ENCODE data around the gene TADA3. TPM values are rescaled to one million over a fixed set of nuclear protein-coding genes. Genes with fewer than 3 reads are reported as not detected.

The TADA3 gene
- total RNA-seq, 1 donor from 2014 or later = 58.9 TPM

DNA sequence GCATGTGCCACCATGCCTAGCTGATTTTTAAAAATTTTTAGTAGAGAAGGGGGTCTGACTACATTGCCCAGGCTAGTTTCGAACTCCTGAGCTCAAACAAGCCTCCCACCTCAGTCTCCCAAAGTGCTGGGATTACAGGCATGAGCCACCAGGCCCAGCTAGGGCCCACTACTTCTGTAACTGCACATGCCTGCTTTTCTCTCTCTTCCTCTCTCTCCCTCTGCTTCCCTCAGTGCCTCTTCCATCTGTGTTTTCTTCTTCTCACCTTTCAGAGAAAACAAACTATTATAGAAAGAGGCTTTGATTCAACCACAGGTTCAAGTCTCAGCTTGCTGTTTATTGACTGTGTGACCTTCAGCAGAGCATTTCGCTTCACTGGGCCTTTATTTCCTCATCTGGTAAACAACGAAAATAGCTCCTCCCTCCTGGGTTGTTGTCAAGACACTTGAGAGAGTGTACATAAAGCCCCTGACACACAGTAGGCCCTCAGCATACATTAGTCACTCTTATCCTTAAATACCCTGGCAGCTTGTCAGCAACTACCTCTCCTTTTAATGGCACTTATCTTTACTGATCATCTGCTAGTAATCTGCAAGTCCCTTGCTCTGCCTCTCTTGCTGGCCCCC, 10.2 kb downstream of the TADA3 start:
- no peak for DNase-seq (ENCODE audit: extremely low spot score in 2 of 2)
- Histone ChIP-seq H3K4me3 (no peak overlapping the region), H3K36me3 (peaks cover 2 to 31% of the 10 kb centered on the region in 2 donors), H3K27me3 (no peaks in the 10 kb centered on the region), H3K4me1 (no peaks in the 10 kb centered on the region), H3K27ac (no peak overlapping the region), H3K9me3 (no peaks in the 10 kb centered on the region)
- no peak for TF ChIP-seq CTCF (IDR thresholded peaks at IDR 0.05)
- no peak for TF ChIP-seq POLR2AphosphoS5 (IDR thresholded peaks at IDR 0.05; ENCODE audit: insufficient read depth in 1 of 2, low read depth in 1 of 2)
- no peak for TF ChIP-seq POLR2A (IDR thresholded peaks at IDR 0.05)
- intact Hi-C loops (cut with DNase I) = no loop called here

DNA sequence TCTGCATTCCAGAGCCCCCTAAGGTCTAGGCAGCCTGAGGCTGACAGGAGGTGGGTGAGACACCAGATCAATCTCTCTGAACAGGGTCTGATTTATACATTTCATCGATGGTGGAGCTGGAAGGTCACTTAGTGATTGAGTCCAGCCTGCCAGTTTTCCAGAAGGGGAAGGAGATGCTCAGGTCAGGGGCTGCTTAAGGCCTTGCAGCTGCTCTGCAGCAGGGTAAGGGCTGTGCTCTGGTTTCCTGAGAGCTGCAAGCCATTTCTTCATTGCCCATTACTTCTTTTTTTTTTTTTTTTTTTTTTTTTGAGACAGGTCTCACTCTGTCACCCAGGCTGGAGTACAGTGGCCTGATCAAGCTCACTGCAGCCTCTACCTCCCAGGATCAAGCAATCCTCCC, 10.7 kb downstream of the TADA3 start:
- no peak for TF ChIP-seq POLR2A (IDR thresholded peaks at IDR 0.05)
- TF ChIP-seq POLR2AphosphoS5 (IDR thresholded peaks at IDR 0.05; ENCODE audit: insufficient read depth in 1 of 2, low read depth in 1 of 2) = no peak
- no peak for TF ChIP-seq CTCF (IDR thresholded peaks at IDR 0.05)
- H3K27me3 ChIP-seq = no peaks in the 10 kb centered on the region
- H3K9me3 ChIP-seq = no peaks in the 10 kb centered on the region
- no peaks in the 10 kb centered on the region for H3K4me1 ChIP-seq
- intact Hi-C loops (cut with DNase I) = no loop called here
- peaks cover 2 to 28% of the 10 kb centered on the region in 2 donors for H3K36me3 ChIP-seq
- no peak overlapping the region for H3K4me3 ChIP-seq
- no peak overlapping the region for H3K27ac ChIP-seq
- DNase-seq (ENCODE audit: extremely low spot score in 2 of 2) = no peak

DNA sequence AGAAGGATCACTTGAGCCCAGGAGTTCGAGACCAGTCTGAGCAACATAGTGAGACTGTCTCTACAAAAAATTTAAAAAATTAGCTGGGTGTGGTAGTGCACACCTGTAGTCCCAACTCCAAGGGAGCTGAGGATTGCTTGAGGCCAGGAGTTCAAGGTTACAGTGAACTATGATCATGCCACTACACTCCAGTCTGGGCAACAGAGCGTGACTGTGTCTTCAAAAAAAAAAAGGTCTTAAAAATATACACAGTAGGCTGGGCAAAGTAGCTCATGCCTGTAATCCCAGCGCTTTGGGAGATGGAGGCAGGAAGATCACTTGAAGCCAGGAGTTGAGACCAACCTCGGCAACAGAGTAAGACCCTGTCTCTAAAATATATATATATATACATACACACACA, 11.4 kb downstream of the TADA3 start:
- Histone ChIP-seq H3K27me3 (no peaks in the 10 kb centered on the region), H3K9me3 (no peaks in the 10 kb centered on the region), H3K36me3 (peaks cover 2 to 23% of the 10 kb centered on the region in 2 donors), H3K27ac (no peak overlapping the region), H3K4me1 (no peaks in the 10 kb centered on the region), H3K4me3 (no peak overlapping the region)
- TF ChIP-seq CTCF (IDR thresholded peaks at IDR 0.05) (no peak), POLR2A (IDR thresholded peaks at IDR 0.05) (no peak), POLR2AphosphoS5 (IDR thresholded peaks at IDR 0.05; ENCODE audit: insufficient read depth in 1 of 2, low read depth in 1 of 2) (no peak)
- intact Hi-C loops (cut with DNase I) = no loop called here
- DNase-seq (ENCODE audit: extremely low spot score in 2 of 2) = no peak

GRCh38 chr3:9780458-9780812, 11.8 kb downstream of the TADA3 start:
- H3K9me3 ChIP-seq = no peaks in the 10 kb centered on the region
- H3K27me3 ChIP-seq = no peaks in the 10 kb centered on the region
- no peak overlapping the region for H3K27ac ChIP-seq
- no peak for DNase-seq (ENCODE audit: extremely low spot score in 2 of 2)
- H3K36me3 ChIP-seq = peaks cover 2 to 20% of the 10 kb centered on the region in 2 donors
- H3K4me1 ChIP-seq = no peaks in the 10 kb centered on the region
- intact Hi-C loops (cut with DNase I) = no loop called here
- H3K4me3 ChIP-seq = no peak overlapping the region
- TF ChIP-seq CTCF (IDR thresholded peaks at IDR 0.05) (no peak), POLR2AphosphoS5 (IDR thresholded peaks at IDR 0.05; ENCODE audit: insufficient read depth in 1 of 2, low read depth in 1 of 2) (no peak), POLR2A (IDR thresholded peaks at IDR 0.05) (no peak)

GRCh38 chr3:9779721-9780457, 12.4 kb downstream of the TADA3 start:
- Histone ChIP-seq H3K4me3 (no peak overlapping the region), H3K27ac (no peak overlapping the region), H3K9me3 (no peaks in the 10 kb centered on the region), H3K36me3 (peaks cover 2 to 15% of the 10 kb centered on the region in 2 donors), H3K27me3 (no peaks in the 10 kb centered on the region), H3K4me1 (no peaks in the 10 kb centered on the region)
- TF ChIP-seq CTCF (IDR thresholded peaks at IDR 0.05) = no peak
- TF ChIP-seq POLR2A (IDR thresholded peaks at IDR 0.05) = no peak
- TF ChIP-seq POLR2AphosphoS5 (IDR thresholded peaks at IDR 0.05; ENCODE audit: insufficient read depth in 1 of 2, low read depth in 1 of 2) = no peak
- intact Hi-C loops (cut with DNase I) = no loop called here
- no peak for DNase-seq (ENCODE audit: extremely low spot score in 2 of 2)

All from vagina (tissue), 2 donors.